HEK293T (cell line): Measurements from ENCODE around the gene TYK2.

ENCODE experiments used
- CTCF ChIA-PET: fragments of 350-600 bp; formaldehyde crosslinking; extraction: SDS; loops from one replicate; lab custom pipeline; 2021; ENCODE audit warnings: antibody characterized with exemption, inconsistent platforms; lab: Yijun Ruan, JAX
- POLR2A ChIA-PET: fragments of 350-600 bp; formaldehyde crosslinking; extraction: SDS; loops from one replicate; lab custom pipeline; 2020; ENCODE audit warnings: antibody characterized with exemption, inconsistent platforms; lab: Yijun Ruan, JAX
- DNase-seq: peaks from one replicate; pipeline ENCODE4 v3.0.0; 2012; ENCODE audit warnings: mixed read lengths; ENCODE audit errors: extremely low spot score
- ARNT ChIP-seq: fragments of 450-650 bp; IDR thresholded peaks from 2 replicates; pipeline ENCODE4 v1.6.1; 2017; ENCODE audit warnings: mild to moderate bottlenecking
- BHLHE40 ChIP-seq: fragments of 450-650 bp; IDR thresholded peaks from 2 replicates; pipeline ENCODE4 v1.6.1; 2016; ENCODE audit warnings: mild to moderate bottlenecking, moderate library complexity, borderline replicate concordance
- CTBP1 ChIP-seq: fragments of 450-650 bp; IDR thresholded peaks from 2 replicates; pipeline ENCODE4 v1.6.1; 2016; ENCODE audit warnings: borderline replicate concordance
- ELF4 ChIP-seq: fragments of 450-650 bp; IDR thresholded peaks from 2 replicates; pipeline ENCODE4 v1.6.1; 2017; ENCODE audit warnings: antibody characterized with exemption
- FOXA1 ChIP-seq: fragments of 450-650 bp; IDR thresholded peaks from 2 replicates; pipeline ENCODE4 v1.6.1; 2016; ENCODE audit warnings: mild to moderate bottlenecking
- FOXK2 ChIP-seq: fragments of 450-650 bp; IDR thresholded peaks from 2 replicates; pipeline ENCODE4 v1.6.1; 2016; ENCODE audit warnings: mild to moderate bottlenecking
- FOXM1 ChIP-seq: fragments of 450-650 bp; IDR thresholded peaks from 2 replicates; pipeline ENCODE4 v1.6.1; 2017; ENCODE audit warnings: mild to moderate bottlenecking, borderline replicate concordance
- HDGF ChIP-seq: fragments of 450-650 bp; IDR thresholded peaks from 2 replicates; pipeline ENCODE4 v1.6.1; 2017; ENCODE audit warnings: antibody characterized with exemption, borderline replicate concordance
- L3MBTL2 ChIP-seq: fragments of 450-650 bp; conservative IDR thresholded peaks from 2 replicates; pipeline ENCODE4 v1.6.1; 2016; ENCODE audit warnings: mild to moderate bottlenecking
- LEF1 ChIP-seq: fragments of 450-650 bp; IDR thresholded peaks from 2 replicates; pipeline ENCODE4 v1.6.1; 2017; ENCODE audit warnings: mild to moderate bottlenecking, borderline replicate concordance
- NFRKB ChIP-seq: fragments of 450-650 bp; IDR thresholded peaks from 2 replicates; pipeline ENCODE4 v1.6.1; 2016; ENCODE audit warnings: mild to moderate bottlenecking, moderate library complexity
- SP1 ChIP-seq: fragments of 450-650 bp; IDR thresholded peaks from 2 replicates; pipeline ENCODE4 v1.6.1; 2017
- SUZ12 ChIP-seq: fragments of 450-650 bp; IDR thresholded peaks from 2 replicates; pipeline ENCODE4 v1.6.1; 2016; ENCODE audit warnings: mild to moderate bottlenecking
- TARDBP ChIP-seq: fragments of 450-650 bp; IDR thresholded peaks from 2 replicates; pipeline ENCODE4 v1.6.1; 2016
- ZNF384 ChIP-seq: fragments of 450-650 bp; IDR thresholded peaks from 2 replicates; pipeline ENCODE4 v1.6.1; 2016
- TF ChIP-seq, protein P1 (sequence below): fragments of 450-650 bp; IDR thresholded peaks from 2 replicates; pipeline ENCODE4 v1.6.1; 2016

The TYK2 gene

GRCh38 chr19:10363789-10364281 is 16.5 kb downstream of the TYK2 start:
- ChIA-PET POLR2A (no interaction called here), CTCF (no interaction called here)
- no peak for DNase-seq
- TF ChIP-seq SP1: no peak
- TF ChIP-seq ARNT: no peak
- TF ChIP-seq L3MBTL2: no peak
- TF ChIP-seq, protein P1, sequence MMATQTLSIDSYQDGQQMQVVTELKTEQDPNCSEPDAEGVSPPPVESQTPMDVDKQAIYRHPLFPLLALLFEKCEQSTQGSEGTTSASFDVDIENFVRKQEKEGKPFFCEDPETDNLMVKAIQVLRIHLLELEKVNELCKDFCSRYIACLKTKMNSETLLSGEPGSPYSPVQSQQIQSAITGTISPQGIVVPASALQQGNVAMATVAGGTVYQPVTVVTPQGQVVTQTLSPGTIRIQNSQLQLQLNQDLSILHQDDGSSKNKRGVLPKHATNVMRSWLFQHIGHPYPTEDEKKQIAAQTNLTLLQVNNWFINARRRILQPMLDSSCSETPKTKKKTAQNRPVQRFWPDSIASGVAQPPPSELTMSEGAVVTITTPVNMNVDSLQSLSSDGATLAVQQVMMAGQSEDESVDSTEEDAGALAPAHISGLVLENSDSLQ: no peak
- TF ChIP-seq BHLHE40: no peak
- TF ChIP-seq CTBP1: no peak
- no peak for TF ChIP-seq TARDBP
- no peak for TF ChIP-seq HDGF
- TF ChIP-seq LEF1: no peak
- TF ChIP-seq SUZ12: no peak
- TF ChIP-seq FOXA1: no peak
- no peak for TF ChIP-seq FOXM1
- TF ChIP-seq ELF4: no peak
- TF ChIP-seq NFRKB: no peak
- no peak for TF ChIP-seq ZNF384

- no peak for TF ChIP-seq FOXM1
- no peak for TF ChIP-seq SP1
- TF ChIP-seq NFRKB: no peak
- TF ChIP-seq TARDBP: no peak
- TF ChIP-seq L3MBTL2: no peak
- TF ChIP-seq ZNF384: no peak
- TF ChIP-seq HDGF: no peak
- TF ChIP-seq ARNT: no peak
- no peak for TF ChIP-seq SUZ12
- no peak for TF ChIP-seq LEF1
- TF ChIP-seq BHLHE40: no peak
- TF ChIP-seq ELF4: no peak
- TF ChIP-seq, protein P1: no peak
- TF ChIP-seq FOXA1: no peak
- TF ChIP-seq CTBP1: no peak
- TF ChIP-seq FOXK2: no peak
- POLR2A ChIA-PET: no interaction called here
- no peak for DNase-seq
- CTCF ChIA-PET: no interaction called here
Observed at GRCh38 chr19:10362259-10362658, 18.1 kb downstream of the TYK2 start.

- POLR2A ChIA-PET: no interaction called here
- CTCF ChIA-PET: no interaction called here
- no peak for DNase-seq
- TF ChIP-seq ZNF384 (no peak), HDGF (no peak), FOXK2 (no peak), CTBP1 (no peak), FOXA1 (no peak), TARDBP (no peak), FOXM1 (no peak), BHLHE40 (no peak), L3MBTL2 (no peak), SUZ12 (no peak), LEF1 (no peak), SP1 (no peak)
- TF ChIP-seq, protein P1: no peak
Observed at GRCh38 chr19:10361569-10362011, 18.8 kb downstream of the TYK2 start.

GRCh38 chr19:10356431-10356830 is 23.9 kb downstream of the TYK2 start:
- ChIA-PET CTCF (no interaction called here), POLR2A (no interaction called here)
- no peak for DNase-seq
- TF ChIP-seq HDGF (no peak), SP1 (no peak), ELF4 (no peak), NFRKB (no peak), ARNT (no peak), BHLHE40 (no peak), SUZ12 (no peak), FOXK2 (no peak)
- TF ChIP-seq, protein P1: no peak

GRCh38 chr19:10353793-10354391 is 26.5 kb downstream of the TYK2 start:
- peak; percentile 75 for DNase-seq
- TF ChIP-seq NFRKB (no peak), LEF1 (no peak), FOXM1 (no peak)
- TF ChIP-seq, protein P1: no peak
- ChIA-PET CTCF (no interaction called here), POLR2A (no interaction called here)
